ENCODE results near the gene PTGR2. TPM values are rescaled to one million over a fixed set of nuclear protein-coding genes. Genes with fewer than 3 reads are reported as not detected.
"Not testable (repeated sequence)": the region's sequence is repeated elsewhere in the genome, so short reads cannot be mapped to it uniquely, and the experiment has no call there.

Gene PTGR2
- total and polyA plus RNA-seq, 2 donors (not counting 1 experiment from before 2014, with no cell fraction given) = 1.2 to 4.5 TPM

- TF ChIP-seq CTCF (IDR thresholded peaks at IDR 0.05) (no peak), EZH2 (IDR thresholded peaks at IDR 0.05; ENCODE audit: borderline replicate concordance, insufficient read depth, low read depth, low read length, poor library complexity, severe bottlenecking) (no peak)
- Mint-ChIP-seq H3K4me3 (no peak overlapping the region), H3K27ac (no peak overlapping the region), H3K9me3 (ENCODE audit: insufficient read depth) (no peaks in the 10 kb centered on the region), H3K27me3 (no peaks in the 10 kb centered on the region), H3K4me1 (no peaks in the 10 kb centered on the region)
- no peak overlapping the region for H3K4me2 ChIP-seq (replicated peaks; ENCODE audit: low read depth, low read length, poor library complexity, severe bottlenecking)
- no peak for DNase-seq
- no peak overlapping the region for H3K27ac ChIP-seq (ENCODE audit: low read length in 2 of 2)
- no peak for ATAC-seq (ENCODE audit: low read depth)
- no peak overlapping the region for H3K4me3 ChIP-seq (ENCODE audit: control extremely low read depth in 1 of 5, extremely low read depth in 1 of 5, insufficient read depth in 1 of 5, low read depth in 2 of 5, low read length in 4 of 5)
- H2AFZ ChIP-seq (ENCODE audit: insufficient read depth, low read depth, low read length, poor library complexity, severe bottlenecking) = no peak overlapping the region
- H3K27me3 ChIP-seq (replicated peaks in 1 of 4; ENCODE audit: control extremely low read depth in 1 of 4, control insufficient read depth in 3 of 4, insufficient read depth in 4 of 4, low read length in 3 of 4) = no peaks in the 10 kb centered on the region
- ChIA-PET CTCF (no interaction called here), POLR2A (no interaction called here)
- H3K4me1 ChIP-seq (ENCODE audit: control insufficient read depth in 2 of 2, insufficient read depth in 2 of 2, low read length in 2 of 2) = no peaks in the 10 kb centered on the region
- H3K79me2 ChIP-seq (ENCODE audit: control insufficient read depth, insufficient read depth, low read length) = no peaks in the 10 kb centered on the region
- no peak overlapping the region for H3K9ac ChIP-seq (ENCODE audit: low read length)
- H3K9me3 ChIP-seq (ENCODE audit: control extremely low read depth in 1 of 3, control insufficient read depth in 2 of 3, insufficient read depth in 1 of 3, low read length in 2 of 3) = no peaks in the 10 kb centered on the region
- 83% methylated on average over 4 of the region's 8 CpGs for WGBS (ENCODE audit: insufficient coverage)
- H4K20me1 ChIP-seq (ENCODE audit: control insufficient read depth, insufficient read depth, low read length, poor library complexity, severe bottlenecking) = no peaks in the 10 kb centered on the region
- intact Hi-C loops (cut with micrococcal nuclease) = no loop called here
- no peaks in the 10 kb centered on the region for H3K36me3 ChIP-seq (replicated peaks in 1 of 2; ENCODE audit: control extremely low read depth in 1 of 2, control insufficient read depth in 1 of 2, extremely low read depth in 1 of 2, insufficient read depth in 2 of 2, low read length in 1 of 2)
Measured at GRCh38 chr14:73865534-73866113, 14.0 kb downstream of the PTGR2 start.

GRCh38 chr14:73869754-73870153 is 18.1 kb downstream of the PTGR2 start:
- H3K4me3 Mint-ChIP-seq; H3K27ac ChIP-seq (ENCODE audit: low read length in 2 of 2); H3K36me3 ChIP-seq (replicated peaks in 1 of 2; ENCODE audit: control extremely low read depth in 1 of 2, control insufficient read depth in 1 of 2, extremely low read depth in 1 of 2, insufficient read depth in 2 of 2, low read length in 1 of 2); H3K27me3 Mint-ChIP-seq; H3K4me2 ChIP-seq (replicated peaks; ENCODE audit: low read depth, low read length, poor library complexity, severe bottlenecking); H2AFZ ChIP-seq (ENCODE audit: insufficient read depth, low read depth, low read length, poor library complexity, severe bottlenecking); ATAC-seq (ENCODE audit: low read depth); intact Hi-C loops (cut with micrococcal nuclease); H3K9me3 Mint-ChIP-seq (ENCODE audit: insufficient read depth); H3K4me3 ChIP-seq (ENCODE audit: control extremely low read depth in 1 of 5, extremely low read depth in 1 of 5, insufficient read depth in 1 of 5, low read depth in 2 of 5, low read length in 4 of 5); DNase-seq; H4K20me1 ChIP-seq (ENCODE audit: control insufficient read depth, insufficient read depth, low read length, poor library complexity, severe bottlenecking); H3K79me2 ChIP-seq (ENCODE audit: control insufficient read depth, insufficient read depth, low read length); H3K27me3 ChIP-seq (replicated peaks in 1 of 4; ENCODE audit: control extremely low read depth in 1 of 4, control insufficient read depth in 3 of 4, insufficient read depth in 4 of 4, low read length in 3 of 4); H3K9ac ChIP-seq (ENCODE audit: low read length); H3K4me1 Mint-ChIP-seq; H3K9me3 ChIP-seq (ENCODE audit: control extremely low read depth in 1 of 3, control insufficient read depth in 2 of 3, insufficient read depth in 1 of 3, low read length in 2 of 3); H3K4me1 ChIP-seq (ENCODE audit: control insufficient read depth in 2 of 2, insufficient read depth in 2 of 2, low read length in 2 of 2); POLR2A ChIA-PET; H3K27ac Mint-ChIP-seq: not testable (repeated sequence)
- CTCF ChIA-PET = interaction anchor here (0.7 kb wide), 1 partner anchor 177 kb away, joined by 5 read pairs; no protein-coding TSS in a partner anchor
- WGBS (ENCODE audit: insufficient coverage) = 98% methylated on average over 10 of the region's 11 CpGs
